NB4 (cell line): ENCODE results near the gene DRD2.

Experiments
- MYC ChIP-seq: IDR thresholded peaks from 2 replicates; pipeline ENCODE4 v1.6.1; 2011; ENCODE audit warnings: low read depth, low read length
- POLR2A ChIP-seq: IDR thresholded peaks from 2 replicates; pipeline ENCODE4 v1.6.1; 2011; ENCODE audit warnings: mild to moderate bottlenecking; ENCODE audit not compliant: insufficient read length; ENCODE audit errors: extremely low read depth
- TF ChIP-seq, protein P1 (sequence below): IDR thresholded peaks from one replicate; pipeline ENCODE4 v1.5.1; 2012; ENCODE audit warnings: low read depth, low read length
- TF ChIP-seq, protein P2 (sequence below): IDR thresholded peaks from 2 replicates; pipeline ENCODE4 v1.6.1; 2011; ENCODE audit warnings: low read depth, low read length

DNA sequence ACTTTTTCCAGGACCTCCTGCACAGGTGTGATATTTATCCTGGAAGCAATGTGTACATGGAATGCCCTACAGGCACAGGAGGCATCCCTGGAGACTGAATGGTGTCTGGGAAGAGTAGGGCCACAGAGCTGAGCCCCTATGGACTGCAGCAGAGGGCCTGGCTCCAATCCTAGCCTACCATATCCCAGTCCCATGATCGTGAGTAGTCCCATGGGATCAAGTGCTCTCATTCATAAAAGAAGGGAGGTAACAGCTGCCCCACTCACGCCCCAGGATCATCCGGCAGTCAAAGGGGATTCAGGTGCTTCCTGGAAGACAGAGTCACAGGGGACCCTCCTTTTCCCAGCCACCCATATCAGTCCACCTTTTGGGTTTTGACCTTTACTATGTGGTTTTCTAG is 63.7 kb downstream of the DRD2 start:
- TF ChIP-seq, protein P1, sequence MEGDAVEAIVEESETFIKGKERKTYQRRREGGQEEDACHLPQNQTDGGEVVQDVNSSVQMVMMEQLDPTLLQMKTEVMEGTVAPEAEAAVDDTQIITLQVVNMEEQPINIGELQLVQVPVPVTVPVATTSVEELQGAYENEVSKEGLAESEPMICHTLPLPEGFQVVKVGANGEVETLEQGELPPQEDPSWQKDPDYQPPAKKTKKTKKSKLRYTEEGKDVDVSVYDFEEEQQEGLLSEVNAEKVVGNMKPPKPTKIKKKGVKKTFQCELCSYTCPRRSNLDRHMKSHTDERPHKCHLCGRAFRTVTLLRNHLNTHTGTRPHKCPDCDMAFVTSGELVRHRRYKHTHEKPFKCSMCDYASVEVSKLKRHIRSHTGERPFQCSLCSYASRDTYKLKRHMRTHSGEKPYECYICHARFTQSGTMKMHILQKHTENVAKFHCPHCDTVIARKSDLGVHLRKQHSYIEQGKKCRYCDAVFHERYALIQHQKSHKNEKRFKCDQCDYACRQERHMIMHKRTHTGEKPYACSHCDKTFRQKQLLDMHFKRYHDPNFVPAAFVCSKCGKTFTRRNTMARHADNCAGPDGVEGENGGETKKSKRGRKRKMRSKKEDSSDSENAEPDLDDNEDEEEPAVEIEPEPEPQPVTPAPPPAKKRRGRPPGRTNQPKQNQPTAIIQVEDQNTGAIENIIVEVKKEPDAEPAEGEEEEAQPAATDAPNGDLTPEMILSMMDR: no peak
- TF ChIP-seq MYC: no peak
- TF ChIP-seq, protein P2, sequence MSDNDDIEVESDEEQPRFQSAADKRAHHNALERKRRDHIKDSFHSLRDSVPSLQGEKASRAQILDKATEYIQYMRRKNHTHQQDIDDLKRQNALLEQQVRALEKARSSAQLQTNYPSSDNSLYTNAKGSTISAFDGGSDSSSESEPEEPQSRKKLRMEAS: no peak
- no peak for TF ChIP-seq POLR2A
